HG02938 (cell line): ENCODE results near the gene VLDLR.
A peak's percentile ranks its signal among the peaks of the same experiment; 100 is the strongest.

Experiments
- ATAC-seq: cut with Tn5 transposase; IDR thresholded peaks from one replicate; pipeline ENCODE4 v1.9.1; 2021; ENCODE audit warnings: mild to moderate bottlenecking, moderate library complexity; ENCODE audit not compliant: unreplicated experiment

Gene VLDLR

DNA sequence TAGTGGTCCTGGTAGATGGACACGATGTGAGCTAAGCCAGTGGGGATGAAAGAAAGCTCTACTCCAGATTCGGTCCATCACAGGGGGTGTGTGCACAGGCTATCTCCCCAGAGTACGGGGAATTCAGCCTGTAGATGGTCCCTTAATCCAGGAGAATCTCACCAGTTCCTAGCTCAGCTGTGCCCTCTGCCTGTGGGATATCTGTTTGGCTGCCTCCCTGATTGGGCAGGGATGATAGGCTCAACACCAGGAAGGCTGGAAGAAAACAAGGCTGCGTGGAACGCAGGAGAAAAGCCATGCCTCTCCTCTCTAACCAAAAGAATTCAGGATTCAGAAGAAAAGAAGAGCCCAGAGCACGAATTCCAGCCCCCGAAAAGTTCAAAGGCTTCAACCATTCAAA lies 40.9 kb downstream of the VLDLR start:
- no peak for ATAC-seq

DNA sequence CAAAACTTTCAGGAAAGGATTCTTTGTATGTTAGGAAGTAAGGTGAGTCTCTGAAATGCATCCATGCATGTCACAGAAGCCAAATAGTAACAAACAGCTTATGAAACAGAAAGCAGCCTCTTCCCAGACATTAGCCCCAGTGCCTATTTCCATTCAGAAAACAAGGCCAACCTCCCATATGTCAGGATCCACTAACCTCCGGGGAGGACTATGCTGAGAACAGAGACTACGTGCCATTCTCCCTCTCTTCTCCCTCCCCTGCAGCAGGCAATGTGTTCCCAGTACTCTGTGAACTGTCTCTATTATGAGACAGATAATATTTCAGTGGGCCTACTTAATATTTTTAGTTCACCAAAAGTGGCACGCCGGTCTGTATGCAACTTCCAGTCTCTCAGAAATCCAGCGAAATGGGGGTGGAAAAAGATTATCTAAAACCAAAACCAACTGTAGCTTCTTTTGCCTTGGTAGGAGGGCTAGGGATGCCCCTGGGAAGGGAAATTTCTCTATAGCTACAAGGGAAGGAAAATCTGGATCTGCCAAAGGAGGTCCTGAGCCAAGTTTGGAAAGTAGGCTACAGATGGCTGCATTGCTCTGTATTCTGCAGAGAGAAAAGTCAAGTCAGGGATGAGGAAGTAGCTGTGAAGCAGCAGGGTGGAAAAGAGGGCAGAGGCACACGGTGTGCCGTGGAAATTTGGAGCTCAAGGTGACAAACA lies 42.0 kb downstream of the VLDLR start:
- no peak for ATAC-seq

DNA sequence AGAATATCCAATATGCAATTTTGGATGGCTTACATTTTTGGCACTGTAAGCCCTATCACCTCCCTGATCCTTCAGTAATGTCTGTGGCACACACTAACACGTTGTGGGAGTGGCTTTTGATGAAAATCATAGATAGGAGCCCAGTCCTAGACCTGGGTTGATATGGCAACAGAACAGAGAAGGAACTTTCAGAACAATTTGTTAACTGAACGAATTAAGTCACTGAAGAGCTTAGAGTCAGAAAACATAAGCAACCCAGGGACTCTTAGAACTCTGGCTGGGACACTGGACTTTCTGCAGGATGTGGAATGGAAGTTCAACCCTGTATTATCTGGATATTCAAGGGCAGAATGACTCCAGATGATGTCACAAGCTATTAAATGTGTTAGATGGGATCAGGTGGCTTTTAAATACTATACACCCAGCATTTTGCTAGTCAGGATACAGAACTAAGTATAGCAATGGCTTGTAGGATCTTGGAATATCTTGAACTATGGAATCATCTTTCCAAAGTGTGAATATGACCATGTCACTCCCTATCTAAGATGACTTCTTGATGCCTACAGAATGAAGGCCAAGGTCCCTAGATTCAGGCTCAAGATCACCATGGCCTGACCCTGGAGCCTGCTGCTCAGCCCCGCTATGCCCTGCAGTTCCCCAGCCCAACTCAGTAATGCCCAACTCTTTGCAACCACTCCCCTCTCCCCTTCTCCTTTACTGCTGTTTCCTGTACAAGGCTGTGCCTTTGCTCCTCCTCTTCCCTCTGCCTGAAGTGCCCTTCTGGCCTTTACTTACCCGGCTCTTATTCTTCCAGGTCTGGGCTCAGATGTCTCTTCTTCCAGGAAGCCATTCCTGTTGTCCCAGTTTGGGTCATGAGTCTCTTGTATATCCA lies 42.8 kb downstream of the VLDLR start:
- ATAC-seq = no peak

DNA sequence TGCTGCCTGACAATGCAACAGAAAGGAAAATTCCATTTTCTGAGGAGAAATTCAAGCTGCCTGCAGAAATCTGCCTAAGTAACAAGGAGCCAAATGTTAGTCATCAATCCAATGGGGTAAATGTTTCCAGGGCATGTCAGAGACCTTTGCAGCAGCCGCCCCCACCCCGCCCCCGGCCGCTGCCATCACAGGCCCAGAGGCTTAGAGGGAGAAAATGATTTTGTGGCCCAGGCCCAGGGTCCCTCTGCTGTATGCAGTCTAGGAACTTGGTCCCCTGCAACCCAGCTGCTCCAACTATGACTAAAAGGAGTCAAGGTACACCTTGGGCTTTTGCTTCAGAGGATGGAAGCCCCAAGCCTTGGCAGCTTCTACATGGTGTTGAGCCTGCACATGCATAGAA lies 45.0 kb downstream of the VLDLR start:
- ATAC-seq = no peak

DNA sequence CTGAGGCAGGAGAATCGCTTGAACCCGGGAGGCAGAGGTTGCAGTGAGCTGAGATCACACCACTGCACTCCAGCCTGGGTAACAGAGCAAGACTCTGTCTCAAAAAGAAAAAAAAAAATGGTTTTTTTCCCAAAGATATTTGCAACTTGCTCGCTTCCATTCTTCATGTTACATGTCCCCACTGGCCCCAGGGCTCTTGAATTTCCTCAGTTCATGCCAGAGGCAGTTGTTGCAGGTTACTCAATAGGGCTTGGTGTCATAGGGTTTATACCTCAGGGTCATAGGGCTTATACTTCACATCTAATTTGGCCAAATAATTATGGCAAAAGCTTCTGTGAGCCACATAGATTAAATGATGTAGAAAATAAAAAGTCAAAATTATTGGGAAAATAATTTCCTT lies 51.6 kb downstream of the VLDLR start:
- no peak for ATAC-seq

DNA sequence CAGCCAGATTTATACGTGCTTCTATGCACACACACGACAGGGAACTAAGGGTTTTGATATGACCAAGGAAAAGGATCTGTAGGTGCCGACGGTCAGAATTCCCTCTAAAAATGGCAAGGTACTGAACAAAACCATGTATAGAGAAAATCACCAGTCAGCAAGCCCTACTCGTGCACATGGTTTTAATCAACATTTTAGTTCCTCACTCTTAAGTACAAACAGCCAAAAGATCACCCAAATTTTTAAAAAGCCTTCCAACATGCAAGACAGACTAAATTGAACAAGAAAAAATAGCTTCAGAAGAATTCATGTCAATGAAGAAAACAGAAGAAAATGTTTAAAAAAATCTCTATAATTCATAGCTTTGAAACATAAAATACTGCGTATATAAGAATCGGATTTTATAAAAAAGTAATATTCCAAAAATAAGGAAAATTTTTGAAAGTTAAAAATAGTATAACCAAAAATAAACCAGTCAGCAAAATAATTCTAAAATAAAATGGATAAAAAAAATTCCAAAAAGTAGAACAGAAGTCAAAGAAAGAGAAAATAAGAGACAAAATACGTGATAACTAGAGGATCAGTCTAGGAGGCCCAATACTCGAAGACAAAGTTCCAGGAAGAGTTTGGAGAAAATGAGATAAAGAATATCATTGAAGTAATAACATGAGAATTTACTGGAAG lies 52.7 kb downstream of the VLDLR start:
- ATAC-seq = no peak

DNA sequence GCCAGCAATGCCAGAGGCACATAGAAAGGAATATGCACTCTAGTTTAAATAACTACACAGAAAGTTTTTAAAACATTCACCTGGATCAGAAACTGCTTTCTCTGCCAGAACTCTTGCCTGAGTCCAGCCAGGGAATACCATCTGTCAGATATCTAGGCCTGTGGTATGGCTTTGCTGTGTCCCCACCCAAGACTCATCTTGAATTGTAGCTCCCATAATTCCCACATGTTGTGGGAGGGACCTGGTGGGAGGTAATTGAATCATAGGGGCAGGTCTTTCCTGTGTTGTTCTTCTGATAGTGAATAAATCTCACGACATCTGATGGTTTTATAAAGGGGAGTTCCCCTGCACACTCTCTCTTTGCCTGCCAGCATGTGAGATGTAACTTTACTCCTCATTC lies 54.2 kb downstream of the VLDLR start:
- no peak for ATAC-seq

DNA sequence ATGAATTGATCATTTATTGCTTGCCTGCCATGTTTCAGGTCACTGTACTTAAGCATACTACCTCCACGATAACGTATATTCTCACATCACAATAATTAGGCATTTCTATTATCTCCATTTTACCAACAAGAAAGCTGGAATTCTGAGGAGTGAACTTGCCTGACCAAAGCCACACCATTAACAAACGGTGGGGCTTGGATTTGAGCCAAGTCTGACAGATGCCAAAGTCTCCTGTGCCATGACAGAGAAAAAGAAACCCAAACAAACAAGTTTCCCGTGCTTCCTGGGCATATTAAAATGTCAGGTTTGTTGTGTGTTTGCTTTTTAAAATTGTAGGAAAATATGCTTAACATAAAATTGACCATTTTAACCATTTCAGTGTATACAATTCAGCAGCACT lies 54.9 kb downstream of the VLDLR start:
- no peak for ATAC-seq

DNA sequence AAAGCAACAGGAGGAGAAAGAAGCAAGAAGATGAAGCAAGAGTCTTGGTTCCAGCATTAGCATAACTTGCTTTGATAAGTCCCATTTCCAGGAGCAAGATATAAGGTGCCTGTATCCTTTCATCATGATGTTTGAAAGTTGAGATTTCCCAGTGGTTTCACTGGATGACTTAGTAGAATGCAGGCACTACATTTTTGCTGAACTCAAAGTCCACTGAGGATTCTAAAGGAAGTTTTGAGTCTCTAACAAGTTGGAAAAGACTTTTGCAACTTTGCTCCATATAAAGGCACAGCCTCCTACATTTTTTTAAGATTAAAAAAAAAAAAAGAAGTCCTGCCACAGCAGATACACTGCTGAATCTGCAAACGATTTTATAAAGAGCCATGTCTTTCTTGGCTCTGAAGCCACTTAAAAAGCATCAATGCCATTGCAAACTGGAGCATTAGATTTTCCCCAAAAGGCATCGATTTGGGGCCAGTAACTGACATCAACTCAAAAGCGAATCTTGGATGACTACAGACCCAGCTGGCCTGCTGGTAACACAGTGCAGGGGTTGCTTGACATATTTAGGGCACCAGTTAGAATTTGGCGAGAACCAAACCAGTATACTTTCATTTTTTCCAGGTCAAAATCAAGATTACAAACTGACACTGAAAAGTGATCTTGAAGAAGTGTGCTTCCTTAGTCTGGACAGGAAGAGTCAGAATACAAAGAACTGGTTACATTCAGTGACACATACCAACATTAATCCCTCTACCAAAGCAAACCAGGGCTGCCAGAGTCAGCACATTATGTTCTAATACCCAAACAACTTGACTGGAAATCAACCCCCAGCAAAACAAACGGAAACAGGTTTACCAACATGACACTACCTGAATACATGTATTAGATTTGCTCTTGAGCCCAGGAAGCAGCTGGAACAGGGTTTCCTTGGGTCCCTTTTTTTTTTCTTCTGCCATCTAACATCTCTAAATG lies 56.6 kb downstream of the VLDLR start:
- ATAC-seq = no peak

DNA sequence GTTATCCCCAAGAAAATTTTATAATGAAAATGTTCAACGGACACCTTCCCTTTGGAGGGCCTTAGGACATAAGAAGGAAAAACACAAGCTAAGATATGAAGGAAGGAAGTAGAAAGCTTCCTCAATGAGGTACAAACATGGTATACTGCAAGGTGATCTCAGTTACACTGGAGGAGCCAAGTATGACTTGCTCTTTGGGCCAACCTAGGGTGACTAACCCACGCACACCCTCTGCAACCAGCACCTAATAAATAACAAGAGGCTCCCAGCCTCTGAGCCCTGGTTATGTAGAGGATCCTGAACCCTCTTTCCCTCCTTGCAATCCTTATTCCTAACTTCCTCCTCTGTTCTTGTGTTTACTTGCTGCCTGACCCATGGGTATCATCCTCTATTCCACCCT lies 57.4 kb downstream of the VLDLR start:
- ATAC-seq = no peak

DNA sequence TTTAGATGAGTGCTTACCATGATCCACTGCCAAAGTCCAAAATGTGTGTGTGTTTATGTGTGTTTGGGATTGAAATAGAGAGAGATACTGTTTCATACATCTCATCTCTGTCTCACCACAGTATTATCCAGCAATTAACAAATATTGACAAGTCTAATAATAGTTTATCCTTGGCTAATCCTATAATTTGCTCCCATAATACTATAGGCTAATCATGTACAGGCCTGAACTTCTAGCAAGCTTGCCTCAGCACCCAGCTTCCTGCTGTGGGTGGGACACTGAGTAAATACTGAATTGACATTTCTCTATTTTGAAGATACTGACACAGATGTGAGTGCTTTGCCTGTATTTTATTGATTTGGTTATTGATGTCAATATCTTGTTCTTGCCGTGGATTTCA lies 60.4 kb downstream of the VLDLR start:
- ATAC-seq = no peak

DNA sequence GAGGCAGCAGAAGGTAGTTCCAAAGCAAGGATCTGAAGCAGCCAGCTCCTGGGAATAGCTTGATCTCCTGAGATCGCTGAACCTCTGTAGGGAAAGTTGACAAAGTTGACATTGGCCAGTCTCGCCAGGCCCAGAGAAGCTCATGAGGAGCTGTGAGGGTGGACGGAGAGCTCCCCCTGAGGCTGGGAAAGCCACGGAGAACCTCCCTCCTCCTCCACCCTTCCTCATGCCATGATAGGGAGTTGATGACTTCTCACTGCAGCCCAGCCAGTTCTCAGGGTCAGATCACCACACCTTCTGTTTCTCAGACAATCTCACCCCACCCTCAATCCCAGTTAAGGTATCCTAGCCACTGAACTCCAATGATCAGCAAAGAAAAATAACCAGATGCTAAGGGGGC lies 65.3 kb downstream of the VLDLR start:
- ATAC-seq = no peak

DNA sequence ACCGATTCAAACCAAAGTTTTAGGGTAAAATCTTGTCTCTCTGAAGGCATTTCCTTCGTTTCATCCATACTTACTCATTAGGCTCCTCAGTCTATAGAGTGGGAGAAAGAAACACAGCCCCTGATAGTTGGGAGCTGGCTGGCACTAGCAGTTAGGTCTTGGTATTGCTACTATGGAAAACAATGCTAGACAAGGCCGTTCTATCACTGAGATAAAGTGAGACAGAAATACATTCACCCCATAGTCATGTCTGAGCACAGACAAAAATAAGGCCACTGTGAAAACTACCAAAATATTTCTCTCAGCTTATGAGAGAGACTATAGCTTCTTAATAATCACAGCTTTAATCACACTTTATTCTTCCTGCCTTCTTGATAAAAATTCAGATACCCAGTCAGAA lies 67.0 kb downstream of the VLDLR start:
- ATAC-seq = no peak

DNA sequence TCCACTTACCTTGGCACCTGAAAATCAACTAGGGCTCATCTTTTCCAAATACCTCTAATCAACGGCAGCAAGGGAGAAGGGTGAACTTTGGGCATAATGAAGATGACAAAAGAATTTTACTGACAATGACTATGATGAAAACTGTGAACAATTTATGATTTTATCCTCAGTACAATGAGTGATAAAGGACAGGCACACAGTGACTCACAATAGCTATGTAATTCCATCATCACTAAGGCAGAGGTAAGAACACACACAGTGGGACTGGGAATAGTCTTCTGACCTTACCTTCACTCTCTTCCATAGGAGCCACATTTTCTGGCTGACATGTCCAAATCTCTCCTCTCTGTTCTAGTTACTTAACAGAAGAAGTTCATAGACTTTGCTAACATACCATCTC lies 69.6 kb downstream of the VLDLR start:
- no peak for ATAC-seq

DNA sequence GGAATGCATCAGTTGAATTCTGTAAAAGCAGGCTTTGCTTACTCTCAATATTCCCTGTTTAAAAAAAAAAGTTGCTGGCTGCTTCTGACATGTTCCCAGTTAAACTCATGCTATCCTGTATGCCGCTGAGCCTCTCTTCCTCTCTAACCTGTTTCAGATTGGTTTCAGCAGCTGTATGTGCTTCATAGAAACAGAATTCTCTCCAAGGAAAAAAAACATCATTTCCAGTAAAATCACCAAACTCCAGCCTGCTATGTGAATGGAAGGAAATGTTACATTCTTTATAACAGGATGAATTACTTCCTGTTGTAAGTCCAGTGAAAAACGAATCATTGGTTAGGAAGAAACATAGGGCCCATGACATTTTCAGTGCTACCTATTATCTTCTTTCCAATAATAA lies 70.0 kb downstream of the VLDLR start:
- ATAC-seq = no peak

DNA sequence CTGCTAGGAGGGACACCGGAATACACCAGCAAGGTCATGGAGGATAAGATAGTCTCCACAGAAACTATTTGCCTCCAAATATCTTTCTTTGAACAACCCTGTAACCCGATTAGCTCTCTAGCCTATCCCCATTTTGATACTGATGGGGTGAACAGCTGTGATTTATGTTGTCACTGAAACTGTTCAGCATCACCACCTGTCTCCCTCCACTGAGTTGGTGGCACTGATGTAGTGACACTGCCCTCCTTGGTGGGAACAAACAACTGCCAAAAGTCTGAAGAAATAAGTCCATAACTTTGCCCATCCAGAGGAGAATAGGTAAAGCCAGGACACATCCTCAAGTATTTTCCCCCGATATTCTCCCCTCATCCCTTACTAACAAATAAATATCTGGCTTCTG lies 71.5 kb downstream of the VLDLR start:
- ATAC-seq = no peak

DNA sequence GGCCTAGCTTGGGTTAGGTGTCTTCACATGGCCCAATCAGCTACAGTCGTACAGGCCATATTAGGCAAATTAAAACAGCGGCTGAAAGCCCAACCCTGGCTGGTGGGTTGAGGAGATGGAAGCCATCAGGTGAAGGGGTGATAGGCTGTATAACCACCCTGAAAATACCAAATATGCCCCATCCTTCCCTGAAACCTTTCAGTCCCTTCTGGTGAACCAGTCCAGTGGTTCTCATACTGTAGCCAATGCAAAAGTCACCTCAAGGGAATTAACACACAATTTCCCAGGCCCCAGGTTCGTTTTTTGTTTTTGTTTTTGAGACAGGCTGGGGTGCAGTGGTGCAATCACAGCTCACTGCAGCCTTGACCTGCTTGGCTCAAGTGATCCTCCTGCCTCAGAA lies 75.9 kb downstream of the VLDLR start:
- peak; percentile 71 for ATAC-seq

DNA sequence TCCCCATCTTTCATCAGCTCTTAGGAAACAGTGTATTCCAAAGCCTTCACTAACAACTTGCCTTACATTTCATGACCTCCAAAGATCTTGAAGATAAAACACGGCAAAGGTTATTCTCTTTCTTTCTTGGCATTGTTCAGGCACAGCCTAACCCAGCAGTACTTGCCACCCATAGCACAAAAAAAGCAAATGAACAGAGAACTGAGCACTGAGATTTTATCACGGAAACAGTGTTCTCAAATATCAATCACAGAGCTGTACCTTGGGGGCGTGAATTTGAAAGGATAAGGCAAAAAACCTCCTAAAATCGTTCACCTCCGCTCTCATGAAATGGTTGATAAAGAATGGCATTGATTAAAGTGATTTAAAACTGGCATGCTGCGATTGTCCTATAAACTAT lies 78.8 kb downstream of the VLDLR start:
- ATAC-seq = no peak

DNA sequence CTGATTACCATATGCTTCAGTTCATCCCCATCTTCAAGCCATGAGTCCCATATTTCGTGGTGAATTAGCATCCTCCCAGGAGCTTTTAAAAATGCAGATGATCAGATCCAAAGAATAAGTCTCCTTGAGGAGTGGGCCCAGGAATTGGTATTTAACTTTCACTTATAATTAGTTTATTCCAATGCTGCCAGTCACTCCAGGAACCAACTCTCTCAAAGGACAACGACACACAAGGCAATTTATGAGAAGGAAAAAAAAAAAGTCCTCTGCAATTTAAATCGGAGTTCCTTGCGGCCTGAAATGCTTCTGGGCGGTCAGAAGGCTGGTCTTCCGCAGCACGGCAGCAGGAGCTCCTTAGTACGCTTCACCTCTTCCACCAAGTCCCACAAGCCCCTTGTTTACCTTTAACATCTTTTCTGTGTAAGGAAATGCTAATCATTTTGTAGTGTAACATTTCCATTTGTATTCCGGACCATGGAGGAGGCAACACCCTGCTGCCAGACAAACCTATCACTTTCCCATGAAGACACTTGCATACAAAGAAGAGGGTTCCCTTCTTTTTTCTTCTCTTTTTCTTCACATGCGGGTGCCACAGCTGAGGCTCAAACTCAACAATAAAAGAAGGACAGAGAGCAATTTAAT lies 79.4 kb downstream of the VLDLR start:
- no peak for ATAC-seq

DNA sequence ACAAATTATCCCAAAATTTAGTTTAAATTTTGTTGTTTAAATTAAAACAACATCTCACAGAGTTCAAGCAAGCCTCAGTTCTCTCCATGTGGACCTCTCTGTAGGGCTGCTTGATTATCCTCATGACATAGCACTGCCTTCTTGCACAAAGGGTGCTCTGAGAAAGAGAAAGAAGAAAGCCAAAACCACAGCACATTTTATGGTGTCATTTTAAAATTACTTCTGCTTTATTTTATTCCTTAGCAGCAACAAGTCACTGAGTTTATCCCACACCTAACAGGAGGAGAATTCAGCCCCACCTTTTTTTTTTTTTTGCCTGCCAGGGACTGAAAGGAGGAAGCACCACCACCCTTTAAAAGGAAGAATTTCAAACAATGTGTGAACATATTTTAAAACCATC lies 82.9 kb downstream of the VLDLR start:
- no peak for ATAC-seq
